HG03025 (cell line): Measurements from ENCODE around the gene STEAP3.

Experiments
- ATAC-seq: cut with Tn5 transposase; IDR thresholded peaks from one replicate; pipeline ENCODE4 v1.9.1; 2021; ENCODE audit warnings: mild to moderate bottlenecking, moderate library complexity; ENCODE audit not compliant: unreplicated experiment, low FRiP score

STEAP3 gene

GRCh38 chr2:119224391-119225104, 914 bp downstream of the STEAP3 start:
- ATAC-seq, result no peak

GRCh38 chr2:119225105-119225865, 1.7 kb downstream of the STEAP3 start:
- ATAC-seq, result no peak

GRCh38 chr2:119225926-119226325, 2.3 kb downstream of the STEAP3 start:
- no peak for ATAC-seq

- ATAC-seq, result no peak
Observed at GRCh38 chr2:119227346-119227745, 3.7 kb downstream of the STEAP3 start.

- ATAC-seq, result no peak
Observed at GRCh38 chr2:119228136-119228535, 4.5 kb downstream of the STEAP3 start.

GRCh38 chr2:119228964-119229363, 5.3 kb downstream of the STEAP3 start:
- no peak for ATAC-seq

GRCh38 chr2:119229716-119230115, 6.1 kb downstream of the STEAP3 start:
- ATAC-seq, result no peak

GRCh38 chr2:119230219-119231185, 6.9 kb downstream of the STEAP3 start:
- no peak for ATAC-seq

GRCh38 chr2:119231975-119232665, 8.5 kb downstream of the STEAP3 start:
- no peak for ATAC-seq

GRCh38 chr2:119232666-119232993, 9.0 kb downstream of the STEAP3 start:
- ATAC-seq, result no peak

GRCh38 chr2:119233326-119234020, 9.8 kb downstream of the STEAP3 start:
- no peak for ATAC-seq

- no peak for ATAC-seq
Observed at GRCh38 chr2:119234021-119235019, 10.7 kb downstream of the STEAP3 start.

GRCh38 chr2:119236796-119237195, 13.2 kb downstream of the STEAP3 start:
- ATAC-seq, result no peak

GRCh38 chr2:119240311-119241204, 16.9 kb downstream of the STEAP3 start:
- ATAC-seq, result no peak

GRCh38 chr2:119241205-119241532, 17.5 kb downstream of the STEAP3 start:
- ATAC-seq, result no peak

- ATAC-seq, result no peak
Observed at GRCh38 chr2:119242276-119243119, 18.9 kb downstream of the STEAP3 start.

- ATAC-seq, result no peak
Observed at GRCh38 chr2:119243621-119244020, 20.0 kb downstream of the STEAP3 start.
